Large intestine (tissue), 3 donors: ENCODE data around the gene SFSWAP. TPM values are rescaled to one million over a fixed set of nuclear protein-coding genes. Genes with fewer than 3 reads are reported as not detected.
A peak's percentile ranks its signal among the peaks of the same experiment; 100 is the strongest.
"Not testable (repeated sequence)": the region's sequence is repeated elsewhere in the genome, so short reads cannot be mapped to it uniquely, and the experiment has no call there.

Experiments
- DNase-seq, 2 donors: peaks; one replicate each; pipeline versions ENCODE4 v3.0.0 to v3.0.0-alpha.2; 2013
- H3K27ac ChIP-seq: one replicate; pipeline ENCODE4 v1.5.1; 2013; ENCODE audit warnings: low read length
- H3K27me3 ChIP-seq: 2 replicates; pipeline ENCODE4 v1.6.1; 2013; ENCODE audit warnings: low read length; ENCODE audit not compliant: control insufficient read depth, insufficient read depth
- H3K36me3 ChIP-seq: 2 replicates; pipeline ENCODE4 v1.6.1; 2013; ENCODE audit warnings: low read length; ENCODE audit not compliant: control insufficient read depth, insufficient read depth
- H3K4me1 ChIP-seq: one replicate; pipeline ENCODE4 v1.6.1; 2013; ENCODE audit warnings: low read length; ENCODE audit not compliant: control insufficient read depth, insufficient read depth
- H3K4me3 ChIP-seq: one replicate; pipeline ENCODE4 v1.5.1; 2013; ENCODE audit warnings: low read length
- H3K9me3 ChIP-seq: one replicate; pipeline ENCODE4 v1.6.1; 2013; ENCODE audit warnings: mild to moderate bottlenecking, low read depth, low read length, moderate library complexity; ENCODE audit not compliant: control insufficient read depth
- WGBS: methylation state at CpG from one replicate; pipeline ENCODE4 v1.1.5; 2013; ENCODE audit warnings: low lambda C conversion rate; ENCODE audit not compliant: insufficient coverage; 5-methylcytosine and 5-hydroxymethylcytosine counted together
- polyA plus RNA-seq: library from polyadenylated mRNA; unstranded; fragments of 120-200 nt; gene quantifications from one replicate; pipeline ENCODE4 v1.2.1, GENCODE V29; 2013

Gene SFSWAP
- polyA plus RNA-seq, 1 donor = 37.2 TPM

- DNase-seq = no peak
- no peaks in the 10 kb centered on the region for H3K27me3 ChIP-seq
- no peak overlapping the region for H3K27ac ChIP-seq
- H3K36me3 ChIP-seq = no peaks in the 10 kb centered on the region
- H3K4me1 ChIP-seq = no peaks in the 10 kb centered on the region
- no CpG with 5 or more reads among the region's 14 CpGs for WGBS
- peaks cover 15% of the 10 kb centered on the region for H3K9me3 ChIP-seq
- H3K4me3 ChIP-seq = no peak overlapping the region
These were observed 9.0 kb upstream of the SFSWAP start for GRCh38 chr12:131701705-131702572.

GRCh38 chr12:131702573-131702877 lies 8.4 kb upstream of the SFSWAP start:
- no CpG with 5 or more reads among the region's 3 CpGs for WGBS
- peaks cover 15% of the 10 kb centered on the region for H3K9me3 ChIP-seq
- no peaks in the 10 kb centered on the region for H3K4me1 ChIP-seq
- H3K27me3 ChIP-seq = no peaks in the 10 kb centered on the region
- no peak overlapping the region for H3K27ac ChIP-seq
- no peak for DNase-seq
- H3K4me3 ChIP-seq = no peak overlapping the region
- H3K36me3 ChIP-seq = no peaks in the 10 kb centered on the region

- no peak for DNase-seq
- H3K9me3 ChIP-seq = peaks cover 15% of the 10 kb centered on the region
- H3K27me3 ChIP-seq = no peaks in the 10 kb centered on the region
- no peak overlapping the region for H3K27ac ChIP-seq
- H3K4me3 ChIP-seq = no peak overlapping the region
- H3K4me1 ChIP-seq = no peaks in the 10 kb centered on the region
- no peaks in the 10 kb centered on the region for H3K36me3 ChIP-seq
These were observed 7.7 kb upstream of the SFSWAP start for GRCh38 chr12:131703161-131703560.

GRCh38 chr12:131704509-131704908 lies 6.4 kb upstream of the SFSWAP start:
- no peak overlapping the region for H3K4me3 ChIP-seq
- DNase-seq = no peak
- no peak overlapping the region for H3K27ac ChIP-seq
- WGBS = 100% methylated on average over 1 of the region's 2 CpGs
- no peaks in the 10 kb centered on the region for H3K4me1 ChIP-seq
- no peaks in the 10 kb centered on the region for H3K36me3 ChIP-seq
- peaks cover 15% of the 10 kb centered on the region for H3K9me3 ChIP-seq
- H3K27me3 ChIP-seq = no peaks in the 10 kb centered on the region

GRCh38 chr12:131706709-131707108 lies 4.2 kb upstream of the SFSWAP start:
- not testable (repeated sequence) for H3K27ac ChIP-seq, DNase-seq, H3K4me3 ChIP-seq, H3K36me3 ChIP-seq, H3K4me1 ChIP-seq, H3K27me3 ChIP-seq
- H3K9me3 ChIP-seq = peaks cover 14% of the 10 kb centered on the region
- 90% methylated on average over 2 of the region's 4 CpGs for WGBS

GRCh38 chr12:131709226-131709625 lies 1.7 kb upstream of the SFSWAP start:
- no peak for DNase-seq
- H3K36me3 ChIP-seq = peaks cover 5% of the 10 kb centered on the region
- peaks cover 10% of the 10 kb centered on the region for H3K9me3 ChIP-seq
- H3K27me3 ChIP-seq = no peaks in the 10 kb centered on the region
- H3K4me3 ChIP-seq = no peak overlapping the region
- no peak overlapping the region for H3K27ac ChIP-seq
- H3K4me1 ChIP-seq = no peaks in the 10 kb centered on the region
- no CpG with 5 or more reads among the region's 3 CpGs for WGBS

GRCh38 chr12:131711551-131712205 lies 788 bp downstream of the SFSWAP start:
- Histone ChIP-seq H3K36me3 (peaks cover 24% of the 10 kb centered on the region), H3K27me3 (no peaks in the 10 kb centered on the region), H3K4me3 (peak overlapping the region; percentile 84), H3K27ac (no peak overlapping the region), H3K9me3 (no peaks in the 10 kb centered on the region), H3K4me1 (no peaks in the 10 kb centered on the region)
- no CpG with 5 or more reads among the region's 37 CpGs for WGBS
- peak in 1 of 2 donors; percentile 10 for DNase-seq

GRCh38 chr12:131713349-131713748 lies 2.5 kb downstream of the SFSWAP start:
- Histone ChIP-seq H3K27me3 (no peaks in the 10 kb centered on the region), H3K4me3 (no peak overlapping the region), H3K9me3 (no peaks in the 10 kb centered on the region), H3K4me1 (no peaks in the 10 kb centered on the region), H3K27ac (no peak overlapping the region), H3K36me3 (peaks cover 36% of the 10 kb centered on the region)
- WGBS = 100% methylated on average over 5 of the region's 8 CpGs
- no peak for DNase-seq

GRCh38 chr12:131714759-131715158 lies 3.9 kb downstream of the SFSWAP start:
- no peak for DNase-seq
- H3K9me3 ChIP-seq = no peaks in the 10 kb centered on the region
- WGBS = 100% methylated on average over 4 of the region's 14 CpGs
- no peak overlapping the region for H3K27ac ChIP-seq
- H3K4me3 ChIP-seq = no peak overlapping the region
- peaks cover 48% of the 10 kb centered on the region for H3K36me3 ChIP-seq
- H3K4me1 ChIP-seq = no peaks in the 10 kb centered on the region
- no peaks in the 10 kb centered on the region for H3K27me3 ChIP-seq

GRCh38 chr12:131716282-131716681 lies 5.4 kb downstream of the SFSWAP start:
- H3K27me3 ChIP-seq = no peaks in the 10 kb centered on the region
- H3K36me3 ChIP-seq = peaks cover 62% of the 10 kb centered on the region
- no peaks in the 10 kb centered on the region for H3K4me1 ChIP-seq
- no peak overlapping the region for H3K4me3 ChIP-seq
- H3K27ac ChIP-seq = no peak overlapping the region
- H3K9me3 ChIP-seq = no peaks in the 10 kb centered on the region
- DNase-seq = no peak
- 100% methylated on average over 2 of the region's 3 CpGs for WGBS

- Histone ChIP-seq H3K36me3 (peaks cover 70% of the 10 kb centered on the region), H3K4me1 (no peaks in the 10 kb centered on the region), H3K4me3 (no peak overlapping the region), H3K9me3 (no peaks in the 10 kb centered on the region), H3K27me3 (no peaks in the 10 kb centered on the region), H3K27ac (no peak overlapping the region)
- no peak for DNase-seq
- WGBS = 100% methylated on average over 1 of the region's 8 CpGs
These were observed 9.4 kb downstream of the SFSWAP start for GRCh38 chr12:131720241-131720640.
